ENCODE data around the gene AATF. TPM values are rescaled to one million over a fixed set of nuclear protein-coding genes. Genes with fewer than 3 reads are reported as not detected.

AATF gene
- total RNA-seq, 4 donors from 2014 or later: 26.9 to 57.8 (median 35.4) TPM

DNA sequence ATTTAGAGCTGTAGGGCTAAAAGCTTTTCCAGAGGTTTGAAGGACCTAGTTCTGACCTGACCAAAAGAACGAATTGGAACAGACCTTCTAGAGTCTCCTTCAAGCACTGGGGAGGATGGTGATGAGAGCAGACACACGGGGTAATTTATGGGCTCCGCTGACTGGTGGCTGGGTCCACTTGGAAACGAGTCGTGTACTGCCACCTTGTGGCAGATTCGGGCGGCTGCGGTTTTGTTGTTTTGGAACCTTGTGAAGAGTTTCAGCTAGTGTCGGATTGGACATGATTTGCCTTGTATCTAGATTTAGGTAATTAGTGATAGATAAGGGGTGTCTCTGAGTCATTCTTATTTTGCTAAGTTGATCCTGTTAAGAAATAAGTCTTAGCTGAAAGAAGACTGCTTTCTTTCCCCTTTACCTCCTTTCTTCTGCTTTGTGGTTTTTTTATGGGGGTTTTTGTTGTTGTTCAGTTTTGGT, 98.9 kb downstream of the AATF start:
- H3K27ac ChIP-seq: no peak overlapping the region

DNA sequence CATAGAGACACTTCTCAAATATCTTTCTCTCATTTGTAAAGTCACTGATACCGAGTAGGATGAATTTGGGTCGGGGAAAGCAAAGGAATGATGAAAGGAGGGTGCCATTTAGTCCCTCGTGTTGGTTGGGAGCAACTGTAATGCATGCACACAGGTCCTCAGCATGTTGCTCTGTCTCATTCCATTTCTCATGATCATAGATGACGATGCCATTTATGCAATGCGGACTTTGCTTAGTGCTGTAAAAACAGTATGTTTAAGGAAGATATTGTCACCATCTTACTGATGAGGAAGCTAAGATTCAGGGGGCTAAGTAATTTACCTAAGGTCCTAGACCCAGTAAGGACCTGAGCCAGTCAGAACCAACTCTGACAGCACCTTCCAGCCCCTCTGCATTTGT, 100.1 kb downstream of the AATF start:
- H3K27me3 ChIP-seq: no peaks in the 10 kb centered on the region
- no peaks in the 10 kb centered on the region for H3K9me3 ChIP-seq
- TF ChIP-seq CTCF (IDR thresholded peaks at IDR 0.05) (no peak), POLR2A (IDR thresholded peaks at IDR 0.05) (no peak)
- no peak overlapping the region for H3K4me3 ChIP-seq
- peaks cover 0 to 14% (median 0%) of the 10 kb centered on the region in 3 donors for H3K36me3 ChIP-seq
- peaks cover 0 to 42% (median 2%) of the 10 kb centered on the region in 4 donors for H3K4me1 ChIP-seq
- peak in 1 of 3 donors; percentile 67 for DNase-seq
- H3K27ac ChIP-seq: peak overlapping the region in 2 of 4 donors; percentile 36 to 74

More for the DNA sequence above, 98.9 kb downstream of the AATF start:
- no peaks in the 10 kb centered on the region for H3K9me3 ChIP-seq
- peaks cover 0 to 37% (median 2%) of the 10 kb centered on the region in 4 donors for H3K4me1 ChIP-seq
- TF ChIP-seq CTCF (IDR thresholded peaks at IDR 0.05) (peak; percentile 70 to 88 (median 83)), POLR2A (IDR thresholded peaks at IDR 0.05) (no peak)
- no peaks in the 10 kb centered on the region for H3K27me3 ChIP-seq
- H3K4me3 ChIP-seq: no peak overlapping the region
- peaks cover 0 to 14% (median 0%) of the 10 kb centered on the region in 3 donors for H3K36me3 ChIP-seq
- peak; percentile 62 to 92 (median 80) for DNase-seq

GRCh38 chr17:37050920-37051319, 102.2 kb downstream of the AATF start:
- DNase-seq: no peak

GRCh38 chr17:37051381-37051780, 102.6 kb downstream of the AATF start:
- Histone ChIP-seq H3K27ac (peak overlapping the region in 3 of 4 donors; percentile 9 to 82 (median 55)), H3K4me1 (peaks cover 0 to 42% (median 2%) of the 10 kb centered on the region in 4 donors), H3K4me3 (no peak overlapping the region), H3K36me3 (peaks cover 0 to 1% (median 0%) of the 10 kb centered on the region in 3 donors), H3K9me3 (no peaks in the 10 kb centered on the region), H3K27me3 (no peaks in the 10 kb centered on the region)
- DNase-seq: no peak
- no peak for TF ChIP-seq POLR2A (IDR thresholded peaks at IDR 0.05)
- TF ChIP-seq CTCF (IDR thresholded peaks at IDR 0.05): no peak

More at GRCh38 chr17:37050920-37051319, 102.2 kb downstream of the AATF start:
- peaks cover 0 to 42% (median 2%) of the 10 kb centered on the region in 4 donors for H3K4me1 ChIP-seq
- H3K36me3 ChIP-seq: no peaks in the 10 kb centered on the region
- no peak for TF ChIP-seq CTCF (IDR thresholded peaks at IDR 0.05)
- no peak overlapping the region for H3K4me3 ChIP-seq
- peak overlapping the region in 3 of 4 donors; percentile 9 to 82 (median 55) for H3K27ac ChIP-seq
- no peaks in the 10 kb centered on the region for H3K9me3 ChIP-seq
- no peaks in the 10 kb centered on the region for H3K27me3 ChIP-seq

- Histone ChIP-seq H3K27ac (peak overlapping the region in 3 of 4 donors; percentile 61 to 82 (median 64)), H3K27me3 (no peaks in the 10 kb centered on the region), H3K4me3 (no peak overlapping the region), H3K36me3 (peaks cover 0 to 6% (median 0%) of the 10 kb centered on the region in 3 donors), H3K9me3 (no peaks in the 10 kb centered on the region), H3K4me1 (peaks cover 0 to 42% (median 2%) of the 10 kb centered on the region in 4 donors)
- DNase-seq: peak in 1 of 3 donors; percentile 77
- TF ChIP-seq CTCF (IDR thresholded peaks at IDR 0.05) (peak in 1 of 6 experiments; percentile 16), POLR2A (IDR thresholded peaks at IDR 0.05) (no peak)
Observed at GRCh38 chr17:37051833-37052232, 103.1 kb downstream of the AATF start.

Measured in Peyer's patch (tissue), 4 donors.